Measurements from ENCODE around the gene DZIP1L.
"Not testable (repeated sequence)": the region's sequence is repeated elsewhere in the genome, so short reads cannot be mapped to it uniquely, and the experiment has no call there.

Gene DZIP1L

DNA sequence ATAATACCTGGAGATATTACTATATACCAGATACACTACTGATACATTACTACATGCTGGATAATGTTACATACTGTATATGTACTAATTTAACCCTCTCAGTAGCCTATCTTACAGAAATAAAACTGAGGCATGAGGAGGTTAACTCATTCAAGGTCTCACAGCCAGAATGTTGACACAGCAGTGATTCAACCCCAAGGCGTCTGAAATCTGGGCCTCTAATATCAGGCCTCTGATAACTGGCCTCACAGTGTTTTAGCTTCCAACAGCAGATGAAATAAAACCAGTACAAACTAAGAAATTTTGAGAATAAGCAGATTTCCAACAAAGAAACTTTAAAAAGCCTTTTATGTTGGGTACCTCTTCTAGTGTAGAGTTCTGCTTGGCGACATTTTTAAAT is 23.4 kb downstream of the DZIP1L start:
- peaks cover 4% of the 10 kb centered on the region for H3K27me3 Mint-ChIP-seq
- no peaks in the 10 kb centered on the region for H3K9me3 Mint-ChIP-seq (ENCODE audit: low read depth)

DNA sequence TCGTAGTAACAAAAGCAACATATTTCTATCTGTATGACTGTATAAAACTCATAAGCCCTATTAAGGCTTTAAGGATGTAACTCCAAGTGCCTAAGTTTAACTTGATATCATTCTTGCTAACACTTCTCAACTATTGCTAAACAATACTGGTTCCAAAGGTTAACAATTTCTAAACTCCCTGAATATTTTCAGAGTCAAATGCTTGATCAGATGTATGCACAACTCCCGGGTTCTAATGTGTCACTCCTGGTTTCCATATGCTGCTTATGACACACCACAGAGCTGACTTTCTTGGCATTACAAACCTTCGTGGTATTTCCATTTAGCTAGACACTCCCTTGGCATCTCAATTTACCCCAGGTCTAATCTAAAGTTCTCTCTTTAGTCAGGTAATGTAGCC is 26.3 kb downstream of the DZIP1L start:
- H3K4me3 Mint-ChIP-seq = no peak overlapping the region
- H3K36me3 Mint-ChIP-seq = no peaks in the 10 kb centered on the region
- no peak overlapping the region for H3K27ac Mint-ChIP-seq
- H3K27me3 Mint-ChIP-seq = peaks cover 4% of the 10 kb centered on the region
- H3K4me1 Mint-ChIP-seq (ENCODE audit: low read depth) = no peaks in the 10 kb centered on the region
- H3K9me3 Mint-ChIP-seq (ENCODE audit: low read depth) = no peaks in the 10 kb centered on the region

More for the DNA sequence above, 23.4 kb downstream of the DZIP1L start:
- no peaks in the 10 kb centered on the region for H3K36me3 Mint-ChIP-seq
- H3K27ac Mint-ChIP-seq = no peak overlapping the region
- H3K4me1 Mint-ChIP-seq (ENCODE audit: low read depth) = no peaks in the 10 kb centered on the region
- no peak overlapping the region for H3K4me3 Mint-ChIP-seq

DNA sequence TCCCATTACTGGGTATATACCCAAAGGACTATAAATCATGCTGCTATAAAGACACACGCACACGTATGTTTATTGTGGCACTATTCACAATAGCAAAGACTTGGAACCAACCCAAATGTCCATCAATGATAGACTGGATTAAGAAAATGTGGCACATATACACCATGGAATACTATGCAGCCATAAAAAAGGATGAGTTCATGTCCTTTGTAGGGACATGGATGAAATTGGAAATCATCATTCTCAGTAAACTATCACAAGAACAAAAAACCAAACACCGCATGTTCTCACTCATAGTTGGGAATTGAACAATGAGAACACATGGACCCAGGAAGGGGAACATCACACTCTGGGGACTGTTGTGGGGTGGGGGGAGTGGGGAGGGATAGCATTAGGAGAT is 29.7 kb downstream of the DZIP1L start:
- not testable (repeated sequence) for H3K9me3 Mint-ChIP-seq (ENCODE audit: low read depth); H3K4me3 Mint-ChIP-seq; H3K36me3 Mint-ChIP-seq; H3K27ac Mint-ChIP-seq; H3K27me3 Mint-ChIP-seq
- peaks cover 18% of the 10 kb centered on the region for H3K4me1 Mint-ChIP-seq (ENCODE audit: low read depth)

DNA sequence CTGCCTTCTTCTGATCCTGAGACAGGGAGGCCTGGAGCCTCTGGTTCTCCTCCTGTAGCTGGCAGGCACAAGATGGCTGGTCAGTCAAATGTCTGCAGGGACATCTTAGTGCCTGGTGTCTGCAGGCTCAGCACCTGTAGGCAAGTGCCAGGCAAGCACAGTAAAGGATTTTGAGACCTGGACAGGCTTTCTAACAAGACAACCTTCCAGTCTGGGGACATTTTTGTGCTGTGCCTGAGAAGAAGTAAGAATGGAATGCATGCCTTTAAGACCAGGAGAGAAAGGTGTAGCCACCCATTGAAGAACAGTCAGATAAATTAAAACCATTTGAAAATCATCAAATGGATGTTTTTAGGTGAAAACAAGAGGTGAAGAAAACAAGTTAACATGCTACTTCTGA is 31.2 kb downstream of the DZIP1L start:
- peaks cover 5% of the 10 kb centered on the region for H3K27me3 Mint-ChIP-seq
- no peaks in the 10 kb centered on the region for H3K9me3 Mint-ChIP-seq (ENCODE audit: low read depth)
- H3K4me1 Mint-ChIP-seq (ENCODE audit: low read depth) = peaks cover 18% of the 10 kb centered on the region
- no peak overlapping the region for H3K27ac Mint-ChIP-seq
- no peak overlapping the region for H3K4me3 Mint-ChIP-seq
- no peaks in the 10 kb centered on the region for H3K36me3 Mint-ChIP-seq

DNA sequence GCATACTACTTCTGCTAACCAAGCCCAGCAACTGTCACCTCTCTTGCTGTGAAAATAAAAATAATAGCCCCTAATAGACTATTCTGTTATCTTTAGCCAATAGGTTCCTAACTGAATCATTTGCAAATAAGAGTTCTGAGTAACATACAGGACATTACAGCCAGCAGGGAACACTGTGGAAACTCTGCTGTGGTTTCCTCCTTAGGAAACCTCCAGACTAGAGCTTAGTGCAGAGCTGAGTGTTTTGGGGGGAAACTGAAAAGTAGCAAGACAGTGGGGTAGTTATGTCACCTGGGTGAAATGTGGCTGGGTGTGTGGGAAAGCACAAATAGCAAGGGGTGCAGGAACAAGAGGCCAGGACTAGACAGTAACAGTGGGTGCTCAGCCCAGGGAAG is 32.4 kb downstream of the DZIP1L start:
- no peak overlapping the region for H3K4me3 Mint-ChIP-seq
- peaks cover 18% of the 10 kb centered on the region for H3K4me1 Mint-ChIP-seq (ENCODE audit: low read depth)
- peaks cover 1% of the 10 kb centered on the region for H3K27me3 Mint-ChIP-seq
- no peaks in the 10 kb centered on the region for H3K9me3 Mint-ChIP-seq (ENCODE audit: low read depth)
- no peak overlapping the region for H3K27ac Mint-ChIP-seq
- H3K36me3 Mint-ChIP-seq = no peaks in the 10 kb centered on the region

DNA sequence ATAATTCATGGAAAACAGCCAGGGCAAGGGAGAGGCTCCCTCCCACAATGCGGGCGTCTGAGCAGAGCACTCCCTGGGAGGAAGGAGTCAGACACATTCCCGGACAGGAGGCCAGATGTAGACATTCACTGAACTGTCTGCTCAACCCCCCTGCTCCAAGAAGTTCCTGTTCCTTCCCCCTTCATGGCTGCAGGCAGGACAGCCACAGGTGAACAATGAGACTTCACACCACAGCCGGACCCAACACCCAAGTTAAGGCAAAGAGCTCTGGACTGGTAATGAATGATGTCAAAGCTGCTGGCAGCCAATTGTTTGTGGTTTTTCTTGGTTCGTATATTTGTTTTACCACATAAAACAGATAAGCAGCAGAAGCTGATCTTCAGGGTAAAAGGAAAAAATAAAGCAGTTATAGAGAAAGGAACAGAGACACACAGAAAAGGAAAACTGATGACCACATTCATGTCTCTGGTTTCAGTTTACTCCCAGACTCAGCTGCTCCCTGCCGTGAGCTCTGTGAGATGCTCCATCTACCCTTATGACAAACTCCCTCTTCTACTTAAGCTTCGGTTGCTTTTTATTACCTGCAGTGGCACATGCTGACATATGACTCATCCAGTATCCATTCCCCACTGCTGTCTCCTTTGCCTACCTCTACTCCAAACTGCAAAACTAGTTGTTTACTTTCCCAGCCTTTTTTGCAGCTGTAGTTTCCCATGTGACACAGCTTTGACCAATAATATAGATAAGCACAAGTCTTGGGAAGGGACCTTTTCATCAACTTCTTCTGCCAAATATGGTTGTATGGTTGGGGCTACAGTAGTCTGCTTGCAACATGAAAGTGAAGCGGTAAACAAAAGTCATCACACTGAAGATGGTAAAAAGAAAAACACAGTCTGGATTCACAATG is 33.1 kb downstream of the DZIP1L start:
- Mint-ChIP-seq H3K27me3 (peaks cover 1% of the 10 kb centered on the region), H3K4me1 (ENCODE audit: low read depth) (peaks cover 18% of the 10 kb centered on the region), H3K4me3 (no peak overlapping the region), H3K36me3 (no peaks in the 10 kb centered on the region), H3K27ac (peak overlapping the region; percentile 36), H3K9me3 (ENCODE audit: low read depth) (no peaks in the 10 kb centered on the region)

DNA sequence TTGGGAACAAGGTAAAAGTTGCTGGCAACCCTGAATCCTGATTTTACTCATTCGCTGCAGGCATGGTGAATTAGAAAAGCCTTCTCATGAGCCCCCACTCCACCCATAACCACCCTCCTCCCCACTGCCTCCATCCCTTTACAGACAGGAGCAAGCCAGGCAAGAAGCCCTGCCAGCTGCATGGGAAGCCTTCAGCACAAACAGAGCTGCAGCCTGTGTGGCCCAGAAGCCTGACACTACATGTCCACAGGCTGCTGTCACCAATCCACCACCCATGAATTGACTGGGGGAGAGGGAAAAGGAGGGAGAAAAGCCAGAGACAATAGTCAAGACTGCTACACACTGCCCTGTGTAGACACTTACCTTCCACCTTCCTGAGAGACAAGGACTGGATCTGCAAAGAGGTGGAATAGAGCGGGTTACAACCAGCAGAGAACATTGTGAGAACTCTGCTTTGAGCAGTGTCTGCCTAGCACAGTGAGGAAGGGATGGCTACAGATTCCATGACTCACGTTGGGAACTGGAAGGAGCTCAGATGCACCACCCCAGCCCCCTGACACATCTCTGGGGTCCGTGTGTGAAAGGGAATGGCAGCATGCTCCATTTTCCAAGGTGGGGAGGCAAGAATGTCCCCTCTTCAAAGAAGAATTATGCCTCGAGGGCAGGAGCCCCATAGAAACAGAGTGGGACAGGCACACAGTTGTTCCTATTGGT is 33.9 kb downstream of the DZIP1L start:
- Mint-ChIP-seq H3K36me3 (no peaks in the 10 kb centered on the region), H3K9me3 (ENCODE audit: low read depth) (no peaks in the 10 kb centered on the region), H3K27ac (no peak overlapping the region), H3K4me3 (no peak overlapping the region), H3K27me3 (peaks cover 1% of the 10 kb centered on the region), H3K4me1 (ENCODE audit: low read depth) (peaks cover 18% of the 10 kb centered on the region)

DNA sequence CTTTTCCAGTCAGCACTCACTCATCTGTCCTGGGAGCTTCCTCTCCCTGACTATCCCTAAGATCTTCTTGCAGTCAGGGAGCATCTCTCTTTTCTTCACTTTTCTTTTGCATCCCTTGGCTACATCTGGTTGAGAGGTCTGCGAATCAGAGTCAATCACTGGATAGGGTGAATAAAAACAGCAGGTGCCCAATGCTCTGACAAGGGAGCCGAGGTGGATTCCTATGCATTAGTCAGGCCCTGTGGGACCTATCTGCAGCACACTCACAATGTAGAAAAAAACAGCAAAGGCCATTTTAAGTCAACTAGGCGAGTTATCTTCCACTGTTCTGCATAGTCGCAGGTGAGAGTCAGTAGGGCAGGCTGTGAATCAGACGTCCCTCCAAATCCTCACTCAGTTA is 35.5 kb downstream of the DZIP1L start:
- Mint-ChIP-seq H3K9me3 (ENCODE audit: low read depth) (no peaks in the 10 kb centered on the region), H3K4me3 (no peak overlapping the region), H3K4me1 (ENCODE audit: low read depth) (peaks cover 18% of the 10 kb centered on the region), H3K36me3 (no peaks in the 10 kb centered on the region), H3K27ac (no peak overlapping the region), H3K27me3 (peaks cover 3% of the 10 kb centered on the region)

DNA sequence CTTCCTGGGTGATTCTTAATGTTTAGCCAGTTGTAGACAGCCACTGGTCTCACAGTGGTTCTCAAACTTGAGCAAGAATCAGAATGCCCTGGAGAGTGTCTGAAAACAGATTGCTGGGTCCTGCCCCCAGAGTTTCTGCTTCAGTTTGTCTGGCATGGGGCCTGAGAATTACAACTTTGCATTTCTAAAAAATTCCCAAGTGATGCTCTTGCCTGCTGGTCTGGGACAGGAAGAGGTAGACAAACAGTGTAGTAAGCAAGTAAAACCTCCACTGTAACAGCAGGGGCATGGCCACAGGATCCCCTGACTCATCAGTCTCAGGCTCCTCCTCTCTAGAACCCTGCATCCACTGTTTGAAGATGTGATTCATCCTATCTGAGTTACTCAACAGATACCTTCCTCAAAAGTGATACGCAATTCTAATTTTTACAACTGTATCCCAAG is 36.5 kb downstream of the DZIP1L start:
- peaks cover 3% of the 10 kb centered on the region for H3K27me3 Mint-ChIP-seq
- no peaks in the 10 kb centered on the region for H3K9me3 Mint-ChIP-seq (ENCODE audit: low read depth)
- peaks cover 18% of the 10 kb centered on the region for H3K4me1 Mint-ChIP-seq (ENCODE audit: low read depth)
- H3K4me3 Mint-ChIP-seq = no peak overlapping the region
- no peak overlapping the region for H3K27ac Mint-ChIP-seq
- H3K36me3 Mint-ChIP-seq = no peaks in the 10 kb centered on the region

DNA sequence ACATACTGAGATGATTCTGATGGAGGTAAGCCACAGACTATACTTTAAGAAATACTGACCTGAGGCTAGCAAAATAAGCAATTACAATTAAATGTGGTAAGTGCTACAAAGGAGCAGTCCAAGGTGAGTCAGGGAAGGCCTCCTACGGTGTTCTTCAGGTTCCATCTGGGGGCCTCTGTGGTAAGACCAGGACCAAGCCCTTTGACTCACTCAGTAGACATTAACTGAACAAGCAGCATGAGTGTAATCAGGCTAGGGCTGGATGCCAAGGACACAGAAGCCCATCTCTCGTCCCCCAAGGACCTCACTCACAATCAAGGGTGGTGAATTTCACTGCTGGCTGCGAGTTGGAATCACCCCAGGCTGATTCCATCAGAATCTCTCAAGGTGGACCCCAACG is 37.3 kb downstream of the DZIP1L start:
- Mint-ChIP-seq H3K27ac (no peak overlapping the region), H3K4me3 (no peak overlapping the region), H3K4me1 (ENCODE audit: low read depth) (peaks cover 11% of the 10 kb centered on the region), H3K36me3 (no peaks in the 10 kb centered on the region), H3K9me3 (ENCODE audit: low read depth) (no peaks in the 10 kb centered on the region), H3K27me3 (peaks cover 3% of the 10 kb centered on the region)

DNA sequence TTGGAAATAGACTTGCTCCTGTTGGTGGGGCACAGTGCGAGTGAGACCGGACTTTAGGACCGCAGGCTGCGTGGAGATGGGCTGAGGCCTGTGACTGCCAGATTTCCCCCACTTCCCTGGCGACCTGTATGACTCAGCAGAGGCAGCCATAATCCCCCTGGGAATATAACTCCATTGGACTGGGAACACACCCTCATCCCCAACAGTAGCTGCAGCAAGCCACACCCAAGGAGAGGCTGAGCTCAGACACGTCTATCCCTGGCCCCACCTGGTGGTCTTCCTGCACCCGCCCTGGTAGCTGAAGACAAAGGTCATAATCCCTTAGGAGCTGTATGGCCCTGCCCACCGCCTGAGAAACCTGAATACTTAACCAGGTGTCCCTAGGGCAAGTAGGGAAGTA is 42.6 kb downstream of the DZIP1L start:
- H3K27ac Mint-ChIP-seq = no peak overlapping the region
- no peaks in the 10 kb centered on the region for H3K4me1 Mint-ChIP-seq (ENCODE audit: low read depth)
- H3K9me3 Mint-ChIP-seq (ENCODE audit: low read depth) = no peaks in the 10 kb centered on the region
- H3K27me3 Mint-ChIP-seq = peaks cover 7% of the 10 kb centered on the region
- no peak overlapping the region for H3K4me3 Mint-ChIP-seq
- H3K36me3 Mint-ChIP-seq = no peaks in the 10 kb centered on the region

DNA sequence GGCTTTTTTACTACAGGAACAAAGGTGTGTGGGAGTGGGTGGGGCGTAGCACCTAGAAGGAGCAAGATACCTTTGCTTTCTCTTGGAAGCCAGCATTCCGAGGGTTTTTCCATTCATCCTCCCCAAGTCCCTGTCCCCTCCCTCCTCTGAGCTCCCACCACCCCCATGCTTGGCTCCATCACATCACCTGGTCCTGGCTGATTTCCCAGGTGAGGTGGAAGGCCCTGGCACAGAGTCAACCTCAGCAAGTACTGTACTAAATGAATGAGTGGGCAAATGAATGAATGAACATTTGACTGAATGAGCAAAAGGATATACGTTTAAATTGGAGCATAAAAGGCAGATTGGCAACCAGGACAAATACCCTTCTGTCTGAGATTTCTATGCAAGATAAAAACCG is 45.4 kb downstream of the DZIP1L start:
- no peaks in the 10 kb centered on the region for H3K36me3 Mint-ChIP-seq

DNA sequence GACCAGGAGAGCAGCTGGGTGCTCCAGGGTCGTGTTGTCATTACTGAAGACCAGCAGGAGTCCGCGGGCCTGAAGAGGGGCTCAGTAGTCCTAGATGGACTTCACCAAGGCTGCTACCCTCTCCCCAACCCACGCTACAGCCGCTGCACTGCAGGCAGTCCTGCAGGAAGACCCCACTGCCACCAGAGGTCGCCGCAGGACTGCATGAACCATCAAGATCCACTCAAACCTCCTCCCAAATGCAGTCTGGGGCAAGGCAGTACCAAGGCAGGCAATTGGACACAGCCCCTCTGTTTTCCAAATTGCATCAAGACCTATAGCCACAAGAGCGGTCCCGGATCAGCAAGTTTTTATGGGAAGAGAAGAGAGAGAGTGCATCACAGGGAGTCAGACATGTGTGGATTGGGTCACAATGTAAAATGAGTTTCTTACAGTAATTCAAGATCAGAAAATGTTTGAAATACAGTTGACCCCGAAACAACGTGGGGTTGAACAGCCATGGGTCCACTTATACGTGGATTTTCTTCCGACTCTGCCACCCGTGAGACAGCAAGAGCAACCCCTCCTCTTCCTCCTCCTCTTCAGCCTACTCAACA is 46.7 kb downstream of the DZIP1L start:
- Mint-ChIP-seq H3K4me1 (ENCODE audit: low read depth) (no peaks in the 10 kb centered on the region), H3K27me3 (peaks cover 6% of the 10 kb centered on the region), H3K4me3 (no peak overlapping the region), H3K36me3 (no peaks in the 10 kb centered on the region), H3K27ac (no peak overlapping the region), H3K9me3 (ENCODE audit: low read depth) (no peaks in the 10 kb centered on the region)

More for the DNA sequence above, 45.4 kb downstream of the DZIP1L start:
- peaks cover 6% of the 10 kb centered on the region for H3K27me3 Mint-ChIP-seq
- H3K4me1 Mint-ChIP-seq (ENCODE audit: low read depth) = no peaks in the 10 kb centered on the region
- H3K4me3 Mint-ChIP-seq = no peak overlapping the region
- no peaks in the 10 kb centered on the region for H3K9me3 Mint-ChIP-seq (ENCODE audit: low read depth)
- H3K27ac Mint-ChIP-seq = no peak overlapping the region

DNA sequence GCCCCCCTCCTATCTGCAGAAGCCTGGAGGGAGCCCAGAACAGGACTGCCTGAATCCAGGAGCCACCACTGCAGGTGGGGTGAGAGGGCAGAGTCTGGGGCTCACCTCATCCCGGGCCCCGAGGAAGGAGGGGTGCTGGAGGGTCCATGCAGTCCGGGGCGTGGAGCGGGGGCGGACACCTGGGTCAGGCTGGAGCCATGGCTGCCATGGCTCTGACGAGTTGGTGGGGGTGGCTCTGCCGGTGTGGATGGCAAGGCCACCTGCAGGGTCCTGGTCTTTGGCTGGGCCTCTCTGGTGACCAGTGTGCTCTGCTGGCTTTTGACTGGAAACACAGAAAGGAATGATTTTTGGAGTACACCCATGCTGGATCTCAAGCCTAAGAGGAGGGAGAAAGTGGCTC is 47.4 kb downstream of the DZIP1L start:
- H3K9me3 Mint-ChIP-seq (ENCODE audit: low read depth) = no peaks in the 10 kb centered on the region
- no peaks in the 10 kb centered on the region for H3K36me3 Mint-ChIP-seq
- peaks cover 6% of the 10 kb centered on the region for H3K27me3 Mint-ChIP-seq
- no peak overlapping the region for H3K27ac Mint-ChIP-seq
- H3K4me3 Mint-ChIP-seq = no peak overlapping the region
- H3K4me1 Mint-ChIP-seq (ENCODE audit: low read depth) = no peaks in the 10 kb centered on the region

DNA sequence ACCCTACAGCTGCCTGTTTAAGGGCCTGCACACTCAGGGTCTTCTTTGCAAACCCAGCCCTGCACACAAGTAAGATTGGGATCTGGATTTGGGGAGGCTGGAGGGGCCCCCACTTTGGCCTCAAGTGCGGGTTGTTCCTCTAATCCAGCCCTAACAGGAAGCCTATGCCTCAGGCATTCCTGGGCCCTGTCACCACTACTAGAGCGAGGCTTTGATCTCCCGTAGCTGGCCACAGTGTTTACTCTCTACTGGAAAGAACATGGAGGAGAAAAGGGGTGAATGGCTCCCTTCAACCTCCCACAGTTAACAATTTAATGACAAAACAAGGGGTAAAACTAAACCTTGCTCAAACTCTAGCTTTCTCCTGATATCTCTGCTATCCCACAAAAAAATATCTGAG is 48.4 kb downstream of the DZIP1L start:
- Mint-ChIP-seq H3K9me3 (ENCODE audit: low read depth) (no peaks in the 10 kb centered on the region), H3K4me1 (ENCODE audit: low read depth) (no peaks in the 10 kb centered on the region), H3K27ac (no peak overlapping the region), H3K27me3 (peaks cover 6% of the 10 kb centered on the region), H3K36me3 (no peaks in the 10 kb centered on the region), H3K4me3 (no peak overlapping the region)

All from activated naive CD8-positive, alpha-beta T cell (primary cell).